Ecto neural progenitor cell (in vitro differentiated cells): ENCODE data around the gene HRH4.

ENCODE experiments used
- DNase-seq: peaks from one replicate; pipeline ENCODE4 v3.0.0-alpha.2; 2018; ENCODE audit warnings: low spot score

Gene HRH4, protein sequence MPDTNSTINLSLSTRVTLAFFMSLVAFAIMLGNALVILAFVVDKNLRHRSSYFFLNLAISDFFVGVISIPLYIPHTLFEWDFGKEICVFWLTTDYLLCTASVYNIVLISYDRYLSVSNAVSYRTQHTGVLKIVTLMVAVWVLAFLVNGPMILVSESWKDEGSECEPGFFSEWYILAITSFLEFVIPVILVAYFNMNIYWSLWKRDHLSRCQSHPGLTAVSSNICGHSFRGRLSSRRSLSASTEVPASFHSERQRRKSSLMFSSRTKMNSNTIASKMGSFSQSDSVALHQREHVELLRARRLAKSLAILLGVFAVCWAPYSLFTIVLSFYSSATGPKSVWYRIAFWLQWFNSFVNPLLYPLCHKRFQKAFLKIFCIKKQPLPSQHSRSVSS

DNA sequence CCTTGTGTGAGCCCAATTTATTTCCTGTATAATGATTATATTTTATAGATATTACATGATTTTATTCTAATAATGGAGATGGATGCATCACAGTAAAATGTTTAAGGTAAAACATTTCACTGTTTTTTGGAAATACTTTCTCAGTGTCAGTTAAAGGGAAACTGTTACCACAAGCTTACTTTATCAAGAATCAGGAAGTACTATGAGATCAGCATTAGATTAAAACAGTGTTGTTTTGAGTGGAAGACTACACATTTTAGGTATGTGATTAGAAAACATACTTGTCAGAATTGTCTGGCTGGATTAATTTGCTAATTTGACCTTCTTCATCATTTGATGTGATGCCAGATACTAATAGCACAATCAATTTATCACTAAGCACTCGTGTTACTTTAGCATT, at the start of gene HRH4:
TSS of gene HRH4 (plus strand) at position 250 of the 400 bp plus-strand sequence. CDS start at position 342, 92 bp downstream.
- DNase-seq, result no peak

GRCh38 chr18:24413148-24413547, 47.3 kb upstream of the HRH4 start:
- DNase-seq, result peak; percentile 51

DNA sequence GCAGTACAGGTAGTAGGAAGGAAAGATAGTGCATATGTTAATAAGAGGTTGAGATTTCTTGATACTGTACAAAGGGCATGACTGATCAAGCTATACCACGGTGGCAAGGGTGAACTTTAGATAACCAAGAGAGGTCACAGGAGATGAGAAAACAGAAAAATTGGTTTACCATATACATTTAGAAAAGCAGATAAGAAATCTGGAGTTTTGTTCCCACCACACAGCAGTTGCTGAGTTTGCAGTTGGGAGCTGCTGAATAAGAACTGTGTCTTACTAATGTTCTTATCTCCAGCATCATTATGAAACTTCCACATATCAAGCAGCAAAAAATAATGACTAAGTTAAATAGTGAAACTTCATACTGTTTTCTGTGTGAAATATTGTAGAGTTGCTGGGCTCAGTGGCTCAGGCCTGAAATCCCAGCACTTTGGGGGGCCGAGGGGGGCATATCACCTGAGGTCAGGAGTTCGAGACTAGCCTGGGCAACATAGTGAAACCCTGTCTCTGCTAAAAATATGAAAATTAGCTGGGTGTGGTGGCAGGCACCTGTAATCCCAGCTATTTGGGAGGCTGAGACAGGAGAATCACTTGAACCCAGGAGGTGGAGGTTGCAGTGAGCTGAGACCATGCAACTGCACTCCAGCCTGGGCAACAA, 46.0 kb upstream of the HRH4 start:
- no peak for DNase-seq

DNA sequence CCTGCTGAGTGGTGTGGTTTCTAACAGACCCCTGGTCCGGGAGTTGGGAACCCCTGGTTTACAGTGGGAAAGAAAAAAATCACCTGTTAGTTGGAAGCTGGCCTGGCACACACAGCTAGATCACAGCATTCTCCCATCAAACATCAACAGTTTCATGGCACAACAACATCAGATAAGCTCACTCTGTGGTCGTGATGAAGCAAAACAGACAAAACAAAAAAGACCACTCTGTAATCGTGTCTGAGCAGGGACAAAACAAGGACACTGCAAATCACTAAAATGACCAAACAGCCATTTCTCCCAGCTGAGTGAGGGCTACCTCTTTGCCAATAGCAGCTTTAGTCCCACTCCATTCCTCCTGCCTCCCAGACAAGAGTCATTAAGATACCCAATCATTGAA, 43.0 kb upstream of the HRH4 start:
- DNase-seq, result peak; percentile 32

DNA sequence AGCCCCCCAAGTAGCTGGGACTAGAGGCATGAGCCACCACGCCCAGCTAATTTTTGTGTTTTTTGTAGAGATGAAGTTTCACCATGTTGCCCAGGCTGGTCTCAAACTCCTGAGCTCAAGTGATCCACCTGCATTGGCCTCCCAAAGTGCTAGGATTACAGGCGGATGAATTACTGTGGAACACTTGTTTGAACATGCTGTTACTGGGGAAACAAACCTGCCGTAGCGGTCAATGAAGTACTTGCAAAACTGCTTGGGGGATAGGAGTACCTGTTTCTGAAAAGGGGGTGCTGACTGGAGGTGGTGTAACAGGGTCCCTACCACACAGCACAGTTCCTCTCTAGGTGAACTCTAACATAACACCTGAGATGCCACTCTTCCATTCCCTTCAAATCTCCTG, 39.9 kb upstream of the HRH4 start:
- DNase-seq, result no peak

DNA sequence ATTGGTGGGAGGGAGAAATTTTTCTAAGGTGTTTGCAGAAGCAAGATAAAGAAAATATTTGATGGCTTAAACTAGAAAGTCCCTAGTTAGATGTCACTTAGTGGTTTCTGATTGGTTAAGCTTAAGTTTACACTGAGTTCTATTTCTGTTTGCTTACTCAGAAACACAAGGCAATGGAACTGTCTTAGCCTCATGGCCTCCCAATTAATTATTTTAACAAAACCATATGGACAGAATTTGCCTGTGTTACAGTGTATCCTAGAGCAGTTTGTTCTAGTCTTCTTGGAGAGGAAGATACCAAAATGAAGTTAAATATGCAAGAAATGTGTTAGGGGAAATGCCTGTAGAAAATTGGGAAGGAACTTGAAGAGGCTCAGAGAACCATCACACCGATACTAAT, 38.6 kb upstream of the HRH4 start:
- no peak for DNase-seq

DNA sequence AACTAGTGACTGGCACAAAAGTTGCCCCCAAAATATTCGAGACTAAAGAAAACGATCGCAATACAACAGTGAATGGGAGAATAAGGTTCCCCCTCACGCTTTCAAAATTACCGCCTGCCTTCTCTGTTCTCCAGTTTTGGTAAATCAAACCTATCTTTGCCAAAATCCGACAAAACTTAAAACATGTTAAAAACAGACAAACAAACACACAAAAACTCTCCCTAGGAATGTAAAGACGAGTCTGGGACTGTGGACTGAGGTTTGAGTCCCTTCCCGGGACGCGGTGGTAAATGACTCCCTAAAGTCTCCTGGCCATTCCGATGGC, 34.4 kb upstream of the HRH4 start:
- DNase-seq, result no peak

- DNase-seq, result peak; percentile 94
These were observed 33.8 kb upstream of the HRH4 start, which contains the start of gene IMPACT for GRCh38 chr18:24426398-24427294. TSS of gene IMPACT (plus strand) at chr18:24426670. CDS start at chr18:24426757, 87 bp downstream.

DNA sequence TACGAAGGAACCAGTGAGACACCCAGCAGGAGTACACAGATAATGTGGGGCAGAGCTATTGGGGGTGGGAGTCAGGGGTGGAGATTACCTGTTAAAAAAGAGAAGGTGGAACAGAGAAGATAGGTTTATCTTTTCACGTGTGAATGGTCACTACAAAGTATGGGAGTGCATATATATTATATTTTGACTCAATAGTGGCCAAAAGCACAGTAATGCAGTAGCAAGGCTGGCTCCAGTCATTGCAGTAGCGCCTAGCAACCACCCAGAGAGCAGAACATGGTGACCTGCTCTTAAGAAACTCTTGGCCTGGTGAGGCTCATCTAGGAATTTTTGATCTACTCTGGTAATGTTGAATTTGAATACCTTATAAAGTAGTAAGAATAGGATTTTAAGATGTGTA, 33.0 kb upstream of the HRH4 start:
- no peak for DNase-seq

GRCh38 chr18:24428709-24429108, 31.7 kb upstream of the HRH4 start:
- DNase-seq, result no peak

DNA sequence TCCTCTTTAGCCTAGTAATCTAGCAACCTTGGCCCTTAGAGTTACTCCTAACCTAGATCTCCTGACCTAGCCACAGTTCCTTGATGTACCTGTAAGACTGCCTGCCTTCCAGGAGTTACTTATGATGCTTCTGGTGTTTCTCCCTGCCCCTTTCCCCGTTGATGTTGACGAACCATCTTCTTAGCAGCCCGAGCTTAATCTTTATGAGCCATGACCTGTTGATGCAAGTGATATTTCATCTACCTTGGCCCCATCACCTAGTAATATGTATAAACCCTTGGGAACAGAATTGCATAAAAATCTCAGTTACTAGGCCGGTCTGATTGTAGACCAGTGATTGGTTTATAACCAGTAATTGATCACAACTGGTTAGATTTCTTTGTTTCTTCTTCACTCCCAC, 31.2 kb upstream of the HRH4 start:
- no peak for DNase-seq

- no peak for DNase-seq
These were observed 27.8 kb upstream of the HRH4 start for GRCh38 chr18:24432618-24433017.

- DNase-seq, result no peak
These were observed 23.5 kb upstream of the HRH4 start for GRCh38 chr18:24436939-24437338.

- DNase-seq, result no peak
These were observed 16.6 kb upstream of the HRH4 start for GRCh38 chr18:24443870-24444269.

GRCh38 chr18:24446453-24446852, 14.0 kb upstream of the HRH4 start:
- DNase-seq, result no peak

DNA sequence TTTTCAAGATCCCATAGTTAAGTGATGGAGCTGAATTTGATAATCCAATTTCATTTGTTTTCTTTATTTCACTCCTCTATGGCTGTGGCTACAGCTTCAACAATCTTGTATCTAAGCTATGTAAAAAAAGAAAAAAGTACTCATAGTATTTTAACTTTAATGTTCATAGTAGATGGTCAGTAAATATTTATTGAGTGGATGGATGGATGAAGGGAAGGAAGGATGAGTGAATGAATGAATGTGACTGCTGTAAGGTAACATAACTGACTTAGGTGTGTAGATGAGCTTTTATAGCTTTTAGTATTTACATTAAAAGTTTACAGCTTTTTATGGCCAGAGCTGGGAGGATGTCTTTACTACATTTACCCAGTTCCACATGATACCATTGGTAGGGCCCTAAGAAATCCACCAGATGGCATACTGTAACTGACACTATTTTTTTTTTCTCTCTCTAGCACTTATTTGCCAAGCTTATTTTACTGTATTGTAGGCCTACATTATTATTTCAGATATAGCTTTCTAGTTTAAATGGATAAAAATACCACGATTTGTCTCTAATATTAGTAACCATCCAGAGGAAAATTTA, 13.4 kb upstream of the HRH4 start:
- DNase-seq, result no peak

- no peak for DNase-seq
These were observed 12.5 kb upstream of the HRH4 start for GRCh38 chr18:24447961-24448360.

DNA sequence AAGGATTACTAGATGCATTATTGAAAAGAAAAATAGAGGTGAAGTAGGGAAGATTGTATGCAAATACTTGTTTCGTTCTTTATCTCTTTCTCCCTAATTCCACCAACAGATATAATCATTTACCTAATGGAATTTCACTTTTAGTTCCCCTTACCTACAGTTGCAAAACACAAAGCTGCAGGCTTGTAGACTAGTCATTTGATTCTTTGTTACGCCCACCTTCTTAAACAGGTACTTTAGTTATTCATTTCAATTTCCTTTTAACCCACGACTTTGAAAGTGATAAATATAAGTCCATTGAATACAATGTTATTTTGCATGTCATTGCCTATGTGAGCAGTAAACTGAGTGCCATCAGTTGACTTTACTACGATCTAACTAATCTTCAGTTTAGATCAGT, 3.9 kb upstream of the HRH4 start:
- no peak for DNase-seq

DNA sequence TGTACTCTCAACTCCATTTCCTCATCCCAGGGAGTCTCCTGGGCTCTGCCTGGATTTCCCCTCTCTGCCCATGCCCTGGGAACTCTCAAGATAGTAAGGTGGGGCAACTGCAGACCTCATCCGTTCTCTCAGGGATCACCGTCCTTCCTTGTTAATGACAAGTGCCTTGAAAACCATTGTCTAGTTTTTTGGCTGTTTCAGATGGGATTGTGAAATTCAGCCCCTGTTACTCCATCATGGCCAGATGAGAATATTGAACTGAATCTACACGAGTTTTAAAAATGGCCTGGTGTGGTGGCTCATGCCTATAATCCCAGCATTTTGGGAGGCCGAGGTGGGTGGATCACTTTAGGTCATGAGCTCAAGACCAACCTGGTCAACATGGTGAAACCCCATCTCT, 665 bp upstream of the HRH4 start:
- no peak for DNase-seq

DNA sequence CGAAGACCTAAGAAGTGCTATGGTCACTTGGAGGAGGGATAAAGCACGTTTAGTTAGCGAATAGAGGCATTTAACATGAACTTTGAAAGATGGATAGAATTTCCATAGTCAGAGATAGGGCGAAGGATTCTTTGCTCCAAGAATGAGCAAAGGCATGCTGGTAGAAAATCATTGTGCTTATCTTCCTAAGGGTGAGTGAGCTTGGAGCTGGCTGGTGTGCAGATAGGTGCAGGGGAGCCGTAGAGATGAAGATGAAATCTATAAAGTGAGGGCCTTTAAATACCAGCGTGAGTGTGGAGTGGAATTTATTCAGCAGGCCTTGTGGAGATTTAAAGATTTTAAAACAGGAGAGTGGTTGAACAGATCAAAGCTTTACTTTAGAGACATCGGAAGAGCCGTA, 1.6 kb downstream of the HRH4 start:
- DNase-seq, result no peak

DNA sequence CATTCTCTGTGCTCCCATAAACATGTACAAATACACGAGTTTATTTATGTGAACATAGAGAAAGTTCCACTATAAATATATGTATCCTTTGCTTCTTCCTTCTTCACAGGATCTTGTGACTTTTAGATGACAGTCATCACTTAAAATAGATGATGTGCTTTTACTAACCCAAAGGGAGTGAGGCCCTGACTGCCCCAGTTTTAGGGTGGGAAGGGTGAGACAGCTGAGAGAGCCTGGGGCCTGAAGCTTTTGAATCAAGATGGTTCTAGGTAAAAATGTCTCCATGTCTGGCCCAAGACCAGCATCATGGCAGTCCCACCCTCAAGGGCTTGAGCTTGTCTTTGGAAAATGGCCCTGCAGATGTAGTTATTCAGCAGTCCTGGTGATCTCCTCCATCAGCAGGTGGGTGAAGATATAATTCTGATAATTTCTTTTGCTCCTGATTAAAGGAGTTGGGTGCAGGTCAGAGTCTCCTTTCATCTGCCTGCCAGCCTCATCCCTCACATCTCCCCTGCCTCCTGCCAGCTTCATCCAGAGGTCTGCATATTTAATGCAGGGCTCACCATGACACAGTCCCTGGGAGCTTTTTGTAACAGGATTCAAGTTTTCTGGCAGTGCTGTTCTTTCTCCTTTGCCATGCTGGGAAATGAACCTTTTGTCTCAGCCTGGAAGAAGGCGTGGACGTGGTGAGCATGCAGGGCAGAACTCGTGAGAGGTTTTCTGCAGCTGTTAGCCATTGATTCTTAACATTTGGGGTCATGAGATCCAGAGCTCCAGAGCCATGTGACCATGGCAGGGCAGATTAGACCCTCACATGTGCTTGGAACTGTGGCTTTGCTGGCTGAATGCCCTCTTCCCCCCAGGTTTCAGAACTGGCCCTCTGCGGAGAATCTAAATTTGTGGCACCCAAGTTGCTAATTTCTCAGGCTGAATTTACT, 2.7 kb downstream of the HRH4 start:
- no peak for DNase-seq
